H1 (cell line): Measurements from ENCODE around the gene MAML3. TPM values are rescaled to one million over a fixed set of nuclear protein-coding genes. Genes with fewer than 3 reads are reported as not detected.

Source experiments
- EGR1 ChIP-seq: IDR thresholded peaks from 2 replicates; pipeline ENCODE4 v1.6.1; 2011; ENCODE audit warnings: low read depth, low read length, borderline replicate concordance
- ZNF274 ChIP-seq: IDR thresholded peaks from 2 replicates; pipeline ENCODE4 v1.7.0; 2012; ENCODE audit warnings: low read length, borderline replicate concordance; ENCODE audit errors: extremely low read depth
- polyA plus RNA-seq, 7 experiments: library from polyadenylated mRNA; depleted of rRNA in 3 of 7; stranded (reverse) in 5 of 7; unstranded in 2 of 7; fragments of >200 nt in 5 of 7; fragments of 200-250 nt in 2 of 7; gene quantifications; 1 replicate in 5 of 7; 2 replicates in 1 of 7; 4 replicates in 1 of 7; pipeline versions ENCODE4 v1.2.1 to v1.2.3, GENCODE V29; 2011 to 2013; ENCODE audit warnings: missing spikeins in 2 of 7, mixed read lengths in 2 of 7
- total RNA-seq: library from RNA; stranded (reverse); fragmentation: NEBNext Ultra II Directional; extraction: Animal tissue kit (Norgen Biotek cat#: 25700); gene quantifications from 2 replicates; pipeline ENCODE4 v1.2.1, GENCODE V29; 2021

The MAML3 gene
- total and polyA plus RNA-seq, 2 of the 8 experiments (the other 6 are each of a cell fraction or from before 2014, with no cell fraction given) = 2.1 to 5.7 TPM

DNA sequence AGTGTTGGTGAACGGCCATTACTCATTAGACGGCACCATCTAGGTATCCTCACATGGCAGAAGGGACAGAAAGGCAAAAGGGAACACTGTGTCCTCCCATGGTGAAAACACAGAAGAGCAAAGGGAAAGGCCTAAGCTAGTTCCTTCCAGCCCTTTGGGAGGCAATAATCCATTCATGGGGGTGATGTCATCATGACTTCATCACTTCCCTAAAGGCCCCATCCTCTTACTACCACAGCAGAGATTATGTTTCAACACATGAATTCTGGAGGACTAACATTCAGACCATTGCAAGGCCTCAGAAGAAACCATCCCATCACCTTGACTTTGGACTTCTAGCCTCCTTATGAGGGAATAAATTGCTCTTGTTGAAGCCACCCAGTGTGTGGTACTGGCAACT is 250.1 kb downstream of the MAML3 start (continued):
- TF ChIP-seq ZNF274 (no peak), EGR1 (no peak)
